Measurements from ENCODE around the gene ENG. TPM values are rescaled to one million over a fixed set of nuclear protein-coding genes. Genes with fewer than 3 reads are reported as not detected.

The ENG gene
- total and polyA plus RNA-seq, 2 of the 8 experiments (the other 6 are each of a cell fraction or from before 2014, with no cell fraction given), result 1.8 to 4.4 TPM

DNA sequence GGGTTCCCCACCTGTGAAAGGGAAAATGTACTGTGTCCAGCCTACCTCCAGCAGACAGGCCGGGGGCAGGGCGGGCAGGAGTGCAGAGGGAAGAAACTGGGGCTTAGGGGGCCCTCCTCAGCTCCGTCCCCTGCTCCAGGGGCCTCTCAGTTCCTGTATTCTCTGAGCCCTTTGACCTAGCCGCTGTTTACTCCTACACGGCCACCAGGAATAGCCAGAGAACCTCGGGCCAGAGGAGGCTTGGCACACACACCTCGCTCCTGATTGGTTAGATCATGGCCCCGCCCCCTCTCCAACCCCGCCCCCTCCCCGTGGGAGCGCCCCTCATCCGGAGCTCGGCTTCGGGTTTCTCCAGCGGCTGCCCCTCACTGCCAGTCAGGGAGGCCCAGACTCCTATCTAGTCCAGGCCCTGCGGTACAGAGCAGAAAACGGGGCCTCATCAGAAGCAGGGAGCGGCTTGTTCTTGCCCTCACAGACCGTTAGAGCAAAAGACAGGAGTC, 42.8 kb upstream of the ENG start:
- Histone ChIP-seq H3K4ac (replicated peaks; ENCODE audit: insufficient read length, low read depth, low read length) (no peak overlapping the region), H3K9me3 (ENCODE audit: insufficient read depth in 2 of 2, low read depth in 1 of 2, low read length in 1 of 2) (no peaks in the 10 kb centered on the region), H3K4me1 (replicated peaks in 1 of 4; ENCODE audit: control insufficient read depth in 3 of 4, insufficient read depth in 4 of 4, low read length in 3 of 4) (peaks cover 0 to 28% (median 16%) of the 10 kb centered on the region in 4 experiments; a peak in 6 of 7 replicates), H3K56ac (replicated peaks; ENCODE audit: insufficient read length, low read depth, low read length) (no peak overlapping the region), H3K23me2 (ENCODE audit: low read depth, low read length) (peaks cover 5% of the 10 kb centered on the region; the same call in 1 of the 2 replicates), H2BK5ac (ENCODE audit: low read depth, low read length) (no peak overlapping the region), H4K20me1 (replicated peaks in 1 of 2; ENCODE audit: control insufficient read depth in 1 of 2, insufficient read depth in 2 of 2, low read length in 2 of 2) (peaks cover 5 to 13% of the 10 kb centered on the region in 2 experiments), H4K91ac (replicated peaks; ENCODE audit: insufficient read length, low read length) (no peak overlapping the region), H3K27ac (ENCODE audit: low read depth, low read length) (peak overlapping the region; percentile 34; the same call in 1 of the 2 replicates), H3K79me2 (ENCODE audit: control insufficient read depth in 1 of 2, insufficient read depth in 2 of 2, low read length in 2 of 2) (peaks cover 0 to 4% of the 10 kb centered on the region in 2 experiments; a peak in 1 of 4 replicates), H4K5ac (ENCODE audit: insufficient read length, low read depth, low read length) (no peak overlapping the region), H2BK120ac (replicated peaks; ENCODE audit: low read depth, low read length) (no peak overlapping the region), H3K79me1 (ENCODE audit: low read depth, low read length) (peaks cover 10% of the 10 kb centered on the region), H2BK15ac (ENCODE audit: low read length) (no peak overlapping the region), H3K4me2 (ENCODE audit: insufficient read depth in 1 of 2, low read depth in 2 of 2, low read length in 2 of 2) (peak overlapping the region; percentile 65 to 83), H2AK5ac (ENCODE audit: low read depth, low read length) (no peak overlapping the region), H3K23ac (ENCODE audit: insufficient read length) (no peak overlapping the region), H3K4me3 (ENCODE audit: extremely low read depth in 1 of 4, insufficient read depth in 2 of 4, low read depth in 3 of 4, low read length in 4 of 4) (peak overlapping the region in 1 of 4 experiments; percentile 50; a peak in 4 of 8 replicates), H2BK20ac (ENCODE audit: low read length) (no peak overlapping the region), H2BK12ac (ENCODE audit: low read depth, low read length) (0 out of 2 replicates have a peak overlapping the region, but pooled peaks have one; percentile 17), H2AFZ (ENCODE audit: low read length) (no peak overlapping the region), H3K18ac (ENCODE audit: extremely low read depth, low read length) (no peak overlapping the region; the same call in 1 of the 2 replicates), H3K14ac (ENCODE audit: insufficient read length) (no peak overlapping the region), H3K27me3 (replicated peaks in 1 of 4; ENCODE audit: control insufficient read depth in 3 of 4, extremely low read depth in 1 of 4, insufficient read depth in 3 of 4, low read length in 3 of 4) (no peaks in the 10 kb centered on the region), H4K8ac (ENCODE audit: extremely low read depth, insufficient read depth, low read length) (peak overlapping the region; percentile 35; the same call in 1 of the 2 replicates), H3K9ac (replicated peaks in 1 of 4; ENCODE audit: extremely low read depth in 1 of 4, low read depth in 3 of 4, low read length in 3 of 4) (peak overlapping the region in 2 of 4 experiments; percentile 13 to 19; a peak in 1 of 7 replicates), H3K36me3 (ENCODE audit: control insufficient read depth in 2 of 4, insufficient read depth in 4 of 4, low read length in 3 of 4) (peaks cover 23 to 38% (median 32%) of the 10 kb centered on the region in 4 experiments)
- ChIA-PET CTCF (ENCODE audit: partially characterized antibody) (interaction anchor here (0.6 to 3.0 kb wide), 11 partner anchors 8 to 220 kb away, joined by 3 to 14 read pairs (median 3); no protein-coding TSS in a partner anchor), POLR2A (ENCODE audit: partially characterized antibody) (interaction anchor here (0.9 to 10.1 kb wide), 9 partner anchors 9 to 69 kb away, joined by 3 to 91 read pairs (median 5); partner anchors contain the start of genes ENG and PIP5KL1)
- WGBS, 2 experiments (ENCODE audit: extremely low coverage in 1 of 2, insufficient coverage in 1 of 2, insufficient read length in 1 of 2, insufficient replicate concordance in 2 of 2, low coverage in 1 of 2, low lambda C conversion rate in 2 of 2, missing lambda C conversion rate in 1 of 2), result 14% methylated on average over 10 of the region's 19 CpGs; no CpG with 5 or more reads in 1 of the 2 experiments
- FAIRE-seq, result no peak
- TF ChIP-seq POLR2AphosphoS5 (IDR thresholded peaks at IDR 0.05; ENCODE audit: low read depth, low read length), result peak; percentile 66
- peak; percentile 48; the same call in 1 of the 2 replicates for TF ChIP-seq SP1 (IDR thresholded peaks at IDR 0.05; ENCODE audit: low read depth, low read length)
- TF ChIP-seq JUN (IDR thresholded peaks at IDR 0.05; ENCODE audit: low read depth, low read length), result no peak
- TF ChIP-seq TAF1 (IDR thresholded peaks at IDR 0.05; ENCODE audit: low read depth, low read length), result peak; percentile 82
- TF ChIP-seq RAD21 (IDR thresholded peaks at IDR 0.05 in 1 of 2, conservative IDR thresholded peaks at IDR 0.05 in 1 of 2; ENCODE audit: low read depth in 2 of 2, low read length in 2 of 2), result no peak
- no peak for TF ChIP-seq GABPA (IDR thresholded peaks at IDR 0.05; ENCODE audit: borderline replicate concordance, insufficient read depth, low read length)
- peak; percentile 73 for TF ChIP-seq TBP (IDR thresholded peaks at IDR 0.05; ENCODE audit: low read depth, low read length)
- TF ChIP-seq POLR2A (IDR thresholded peaks at IDR 0.05; ENCODE audit: control extremely low read depth in 1 of 2, low read depth in 2 of 2, low read length in 2 of 2), result peak in 1 of 2 experiments; percentile 59; a peak in 2 of 3 replicates
- TF ChIP-seq SRF (IDR thresholded peaks at IDR 0.05; ENCODE audit: low read depth, low read length), result no peak
- no peak for TF ChIP-seq MAFK (IDR thresholded peaks at IDR 0.05; ENCODE audit: low read depth, low read length)
- peak in 1 of 2 experiments; percentile 82 for DNase-seq (ENCODE audit: low read depth in 1 of 2, low spot score in 2 of 2)
